OCI-M2 (cell line): Measurements from ENCODE around the gene ARHGEF3.
"Not testable (repeated sequence)": the region's sequence is repeated elsewhere in the genome, so short reads cannot be mapped to it uniquely, and the experiment has no call there.

Experiments
- DNase-seq: peaks from one replicate; lab custom pipeline; 2025; ENCODE audit not compliant: unreplicated experiment; lab: John Stamatoyannopoulos, UW

ARHGEF3 gene

GRCh38 chr3:56739036-56739435 lies 62.7 kb downstream of the ARHGEF3 start:
- no peak for DNase-seq

- no peak for DNase-seq
These were observed 64.7 kb downstream of the ARHGEF3 start for GRCh38 chr3:56737006-56737405.

GRCh38 chr3:56732109-56732508 lies 69.6 kb downstream of the ARHGEF3 start:
- DNase-seq, result no peak

GRCh38 chr3:56725175-56725574 lies 76.6 kb downstream of the ARHGEF3 start:
- no peak for DNase-seq

GRCh38 chr3:56724676-56725075 lies 77.1 kb downstream of the ARHGEF3 start:
- DNase-seq, result no peak

- no peak for DNase-seq
These were observed 80.9 kb downstream of the ARHGEF3 start for GRCh38 chr3:56720849-56721248.

GRCh38 chr3:56718809-56719208 lies 82.9 kb downstream of the ARHGEF3 start:
- not testable (repeated sequence) for DNase-seq

GRCh38 chr3:56711344-56711743 lies 90.4 kb downstream of the ARHGEF3 start:
- DNase-seq, result no peak

GRCh38 chr3:56707412-56707811 lies 94.3 kb downstream of the ARHGEF3 start:
- DNase-seq, result not testable (repeated sequence)

- no peak for DNase-seq
These were observed 95.1 kb downstream of the ARHGEF3 start for GRCh38 chr3:56706629-56707028.

- no peak for DNase-seq
These were observed 97.0 kb downstream of the ARHGEF3 start for GRCh38 chr3:56704706-56705105.

GRCh38 chr3:56702490-56703315 lies 99.0 kb downstream of the ARHGEF3 start:
- DNase-seq, result no peak

- DNase-seq, result no peak
These were observed 101.6 kb downstream of the ARHGEF3 start for GRCh38 chr3:56700151-56700550.

- DNase-seq, result no peak
These were observed 106.7 kb downstream of the ARHGEF3 start for GRCh38 chr3:56694867-56695683.

GRCh38 chr3:56693750-56694149 lies 108.0 kb downstream of the ARHGEF3 start:
- DNase-seq, result no peak

- not testable (repeated sequence) for DNase-seq
These were observed 109.0 kb downstream of the ARHGEF3 start for GRCh38 chr3:56692520-56693433.

GRCh38 chr3:56692001-56692365 lies 109.8 kb downstream of the ARHGEF3 start:
- DNase-seq, result not testable (repeated sequence)

GRCh38 chr3:56691165-56692000 lies 110.4 kb downstream of the ARHGEF3 start:
- no peak for DNase-seq

GRCh38 chr3:56689303-56689702 lies 112.4 kb downstream of the ARHGEF3 start:
- DNase-seq, result no peak

GRCh38 chr3:56688191-56688590 lies 113.6 kb downstream of the ARHGEF3 start:
- DNase-seq, result no peak
